ENCODE measurements around the gene CEP164. TPM values are rescaled to one million over a fixed set of nuclear protein-coding genes. Genes with fewer than 3 reads are reported as not detected.

The CEP164 gene
- total RNA-seq, 1 experiment from 2014 or later = 47.4 TPM

- no peak for TF ChIP-seq CTCF (IDR thresholded peaks at IDR 0.05; ENCODE audit: unreplicated experiment)
- no peak overlapping the region for H3K27ac Mint-ChIP-seq (ENCODE audit: low read depth, unreplicated experiment)
- intact Hi-C loops (cut with micrococcal nuclease) = no loop called here
- H3K9me3 Mint-ChIP-seq (ENCODE audit: unreplicated experiment) = no peaks in the 10 kb centered on the region
- CTCF ChIA-PET = interaction anchor here (0.6 to 1.7 kb wide), 2 partner anchors 20 to 387 kb away, joined by 3 to 4 read pairs; no protein-coding TSS in a partner anchor
- H3K27me3 Mint-ChIP-seq (ENCODE audit: insufficient read depth, unreplicated experiment) = peaks cover 22% of the 10 kb centered on the region
- no peak for DNase-seq (ENCODE audit: unreplicated experiment)
- no peak overlapping the region for H3K4me3 Mint-ChIP-seq (ENCODE audit: unreplicated experiment)
- POLR2A ChIA-PET = no interaction called here
- no TSS peak for BruUV-seq (replicated peaks)
- H3K4me1 Mint-ChIP-seq (ENCODE audit: insufficient read depth, unreplicated experiment) = no peaks in the 10 kb centered on the region
- H3K36me3 Mint-ChIP-seq (ENCODE audit: insufficient read depth, unreplicated experiment) = no peaks in the 10 kb centered on the region
Observed at GRCh38 chr11:117430293-117430955, 102.8 kb downstream of the CEP164 start.

- no peak for TF ChIP-seq CTCF (IDR thresholded peaks at IDR 0.05; ENCODE audit: unreplicated experiment)
- H3K27me3 Mint-ChIP-seq (ENCODE audit: insufficient read depth, unreplicated experiment) = peaks cover 27% of the 10 kb centered on the region
- no peak overlapping the region for H3K4me3 Mint-ChIP-seq (ENCODE audit: unreplicated experiment)
- CTCF ChIA-PET = interaction anchor here (1.3 to 1.6 kb wide), 2 partner anchors 376 to 386 kb away, joined by 4 to 11 read pairs; no protein-coding TSS in a partner anchor
- intact Hi-C loops (cut with micrococcal nuclease) = no loop called here
- POLR2A ChIA-PET = no interaction called here
- no peaks in the 10 kb centered on the region for H3K4me1 Mint-ChIP-seq (ENCODE audit: insufficient read depth, unreplicated experiment)
- H3K36me3 Mint-ChIP-seq (ENCODE audit: insufficient read depth, unreplicated experiment) = no peaks in the 10 kb centered on the region
- BruUV-seq (replicated peaks) = no TSS peak
- no peak overlapping the region for H3K27ac Mint-ChIP-seq (ENCODE audit: low read depth, unreplicated experiment)
- no peak for DNase-seq (ENCODE audit: unreplicated experiment)
- no peaks in the 10 kb centered on the region for H3K9me3 Mint-ChIP-seq (ENCODE audit: unreplicated experiment)
Observed at GRCh38 chr11:117431436-117431835, 103.8 kb downstream of the CEP164 start.

GRCh38 chr11:117433717-117434116 lies 106.1 kb downstream of the CEP164 start:
- Mint-ChIP-seq H3K36me3 (ENCODE audit: insufficient read depth, unreplicated experiment) (no peaks in the 10 kb centered on the region), H3K27ac (ENCODE audit: low read depth, unreplicated experiment) (no peak overlapping the region), H3K27me3 (ENCODE audit: insufficient read depth, unreplicated experiment) (peaks cover 16% of the 10 kb centered on the region), H3K9me3 (ENCODE audit: unreplicated experiment) (no peaks in the 10 kb centered on the region), H3K4me1 (ENCODE audit: insufficient read depth, unreplicated experiment) (no peaks in the 10 kb centered on the region), H3K4me3 (ENCODE audit: unreplicated experiment) (no peak overlapping the region)
- CTCF ChIA-PET = interaction anchor here (1.0 kb wide), 1 partner anchor 9 kb away, joined by 4 read pairs; no protein-coding TSS in a partner anchor
- BruUV-seq (replicated peaks) = no TSS peak
- intact Hi-C loops (cut with micrococcal nuclease) = no loop called here
- POLR2A ChIA-PET = interaction anchor here (1.6 kb wide), 1 partner anchor 11 kb away, joined by 4 read pairs; no protein-coding TSS in a partner anchor
- no peak for DNase-seq (ENCODE audit: unreplicated experiment)
- no peak for TF ChIP-seq CTCF (IDR thresholded peaks at IDR 0.05; ENCODE audit: unreplicated experiment)

GRCh38 chr11:117434481-117434880 lies 106.8 kb downstream of the CEP164 start:
- ChIA-PET CTCF (interaction anchor here (1.0 kb wide), 1 partner anchor 9 kb away, joined by 4 read pairs; no protein-coding TSS in a partner anchor), POLR2A (no interaction called here)
- H3K4me3 Mint-ChIP-seq (ENCODE audit: unreplicated experiment) = no peak overlapping the region
- H3K9me3 Mint-ChIP-seq (ENCODE audit: unreplicated experiment) = no peaks in the 10 kb centered on the region
- BruUV-seq (replicated peaks) = no TSS peak
- H3K4me1 Mint-ChIP-seq (ENCODE audit: insufficient read depth, unreplicated experiment) = no peaks in the 10 kb centered on the region
- H3K36me3 Mint-ChIP-seq (ENCODE audit: insufficient read depth, unreplicated experiment) = no peaks in the 10 kb centered on the region
- TF ChIP-seq CTCF (IDR thresholded peaks at IDR 0.05; ENCODE audit: unreplicated experiment) = no peak
- DNase-seq (ENCODE audit: unreplicated experiment) = no peak
- intact Hi-C loops (cut with micrococcal nuclease) = no loop called here
- peaks cover 17% of the 10 kb centered on the region for H3K27me3 Mint-ChIP-seq (ENCODE audit: insufficient read depth, unreplicated experiment)
- H3K27ac Mint-ChIP-seq (ENCODE audit: low read depth, unreplicated experiment) = no peak overlapping the region

All from MCF 10A (cell line).